Ectodermal cell (in vitro differentiated cells): ENCODE results near the gene SAP30L. TPM values are rescaled to one million over a fixed set of nuclear protein-coding genes. Genes with fewer than 3 reads are reported as not detected.

Source experiments
- H3K27ac ChIP-seq: 2 replicates; pipeline ENCODE4 v1.7.0; 2013; ENCODE audit warnings: mild to moderate bottlenecking, low read depth, low read length; ENCODE audit not compliant: insufficient read depth, poor library complexity, severe bottlenecking
- H3K27me3 ChIP-seq: 2 replicates; pipeline ENCODE4 v1.7.0; 2013; ENCODE audit warnings: mild to moderate bottlenecking, low read length; ENCODE audit not compliant: insufficient read depth, control insufficient read depth, poor library complexity, severe bottlenecking
- H3K36me3 ChIP-seq: one replicate; pipeline ENCODE4 v1.7.0; 2013; ENCODE audit warnings: low read length; ENCODE audit not compliant: control insufficient read depth, insufficient read depth
- H3K4me1 ChIP-seq: one replicate; pipeline ENCODE4 v1.7.0; 2013; ENCODE audit warnings: low read length; ENCODE audit not compliant: control insufficient read depth, insufficient read depth
- H3K4me3 ChIP-seq: 2 replicates; pipeline ENCODE4 v1.7.0; 2013; ENCODE audit warnings: low read depth, low read length, control low read depth; ENCODE audit not compliant: insufficient read depth
- H3K9me3 ChIP-seq: 2 replicates; pipeline ENCODE4 v1.7.0; 2013; ENCODE audit warnings: mild to moderate bottlenecking, low read length, moderate library complexity; ENCODE audit not compliant: control insufficient read depth
- WGBS, 2 experiments: methylation state at CpG; one replicate each; pipeline ENCODE4 v1.1.7; 2013; ENCODE audit warnings: missing lambda C conversion rate in 2 of 2; 5-methylcytosine and 5-hydroxymethylcytosine counted together
- polyA plus RNA-seq, 4 experiments: library from polyadenylated mRNA; stranded (reverse); fragments of 50-300 nt; gene quantifications; one replicate each; pipeline ENCODE4 v1.2.3, GENCODE V29; 2013

Gene SAP30L, protein sequence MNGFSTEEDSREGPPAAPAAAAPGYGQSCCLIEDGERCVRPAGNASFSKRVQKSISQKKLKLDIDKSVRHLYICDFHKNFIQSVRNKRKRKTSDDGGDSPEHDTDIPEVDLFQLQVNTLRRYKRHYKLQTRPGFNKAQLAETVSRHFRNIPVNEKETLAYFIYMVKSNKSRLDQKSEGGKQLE
- 44.8 TPM for polyA plus RNA-seq (2013, experiment 1 of 4)
- 33.5 TPM for polyA plus RNA-seq (2013, experiment 2 of 4)
- polyA plus RNA-seq (2013, experiment 3 of 4), result 35.9 TPM
- polyA plus RNA-seq (2013, experiment 4 of 4), result 44.7 TPM

- peaks cover 9% of the 10 kb centered on the region for H3K4me1 ChIP-seq
- H3K9me3 ChIP-seq, result no peaks in the 10 kb centered on the region
These were observed at the start of gene SAP30L for GRCh38 chr5:154445422-154446194. Gene SAP30L (plus strand): TSS chr5:154445997. CDS start chr5:154446605, 608 bp downstream.

GRCh38 chr5:154396128-154396527, 49.7 kb upstream of the SAP30L start:
- Histone ChIP-seq H3K9me3 (no peaks in the 10 kb centered on the region), H3K27me3 (no peaks in the 10 kb centered on the region), H3K4me3 (no peak overlapping the region), H3K4me1 (no peaks in the 10 kb centered on the region), H3K27ac (no peak overlapping the region), H3K36me3 (no peaks in the 10 kb centered on the region)
- WGBS, 2 experiments, result 96 to 98% methylated on average over 3 of the region's 3 CpGs

More at GRCh38 chr5:154445422-154446194, at the start of gene SAP30L:
- H3K27me3 ChIP-seq, result no peaks in the 10 kb centered on the region
- peaks cover 3% of the 10 kb centered on the region for H3K36me3 ChIP-seq
- peak within 1 kb of the TSS; percentile 88 for H3K4me3 ChIP-seq
- no peak within 1 kb of the TSS for H3K27ac ChIP-seq
- WGBS, 2 experiments, result 0% methylated on average over 70 of the region's 70 CpGs

DNA sequence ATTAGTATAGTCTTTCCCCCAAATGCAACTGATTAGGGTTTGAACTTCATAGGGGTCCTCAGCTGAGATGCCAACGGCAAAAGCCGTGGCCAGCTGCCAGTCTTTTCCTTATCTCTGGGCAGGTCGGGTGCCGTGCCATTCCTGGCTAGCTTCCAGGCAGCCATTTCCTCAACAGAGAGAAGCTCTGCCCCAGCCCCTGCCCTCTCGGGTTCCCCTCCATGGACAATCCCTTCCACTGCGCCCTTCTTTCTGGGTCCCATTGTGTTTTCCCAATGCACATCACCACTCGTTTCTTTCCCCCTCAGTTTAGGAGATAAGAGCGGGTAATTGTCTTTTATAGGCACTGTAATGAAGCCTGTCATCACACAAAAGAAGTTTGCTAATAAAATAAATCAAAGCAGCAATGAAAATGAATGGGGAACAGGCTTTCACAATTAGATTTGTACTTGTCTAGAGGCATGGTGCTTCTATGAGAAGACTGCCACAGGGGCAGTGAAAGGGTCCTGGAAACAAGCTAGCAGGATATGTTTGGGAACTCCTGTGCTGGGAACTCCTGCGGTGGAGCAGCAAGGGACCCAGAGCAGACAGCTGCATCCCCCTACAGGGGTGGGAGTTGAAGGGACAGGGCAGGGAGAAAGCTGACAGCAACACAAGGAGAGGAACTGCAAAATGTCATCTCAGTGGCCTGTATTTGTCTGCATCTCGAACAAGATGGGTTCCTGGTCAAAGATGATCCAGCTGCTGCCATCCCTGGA, 48.0 kb upstream of the SAP30L start:
- WGBS, 2 experiments, result 89 to 93% methylated on average over 10 of the region's 10 CpGs
- H3K9me3 ChIP-seq, result no peaks in the 10 kb centered on the region
- no peak overlapping the region for H3K4me3 ChIP-seq
- no peaks in the 10 kb centered on the region for H3K4me1 ChIP-seq
- H3K36me3 ChIP-seq, result no peaks in the 10 kb centered on the region
- H3K27ac ChIP-seq, result no peak overlapping the region
- no peaks in the 10 kb centered on the region for H3K27me3 ChIP-seq

DNA sequence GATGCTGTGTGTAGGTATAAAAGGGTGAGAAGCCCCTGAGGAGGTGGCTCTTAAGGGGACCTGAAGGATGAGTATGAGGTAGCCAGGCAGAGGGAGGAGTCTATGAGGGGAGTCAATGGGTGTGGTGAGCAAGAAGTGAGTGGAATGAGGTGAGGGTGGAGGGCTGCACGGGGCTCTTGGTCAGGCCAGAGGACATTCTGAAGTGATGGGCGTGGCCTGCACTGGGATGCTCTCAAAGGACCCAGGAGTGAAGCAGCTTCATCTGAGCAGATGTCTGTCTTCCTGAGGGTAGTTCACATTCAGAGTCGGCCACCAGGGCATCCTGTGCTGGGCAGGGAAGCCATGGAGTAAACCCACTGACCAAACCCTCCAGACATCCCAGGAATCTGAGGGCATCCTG, 45.1 kb upstream of the SAP30L start:
- no peak overlapping the region for H3K27ac ChIP-seq
- H3K36me3 ChIP-seq, result no peaks in the 10 kb centered on the region
- H3K27me3 ChIP-seq, result peaks cover 4% of the 10 kb centered on the region
- WGBS, 2 experiments, result 92% methylated on average over 3 of the region's 3 CpGs
- H3K4me1 ChIP-seq, result peaks cover 3% of the 10 kb centered on the region
- no peaks in the 10 kb centered on the region for H3K9me3 ChIP-seq
- no peak overlapping the region for H3K4me3 ChIP-seq

DNA sequence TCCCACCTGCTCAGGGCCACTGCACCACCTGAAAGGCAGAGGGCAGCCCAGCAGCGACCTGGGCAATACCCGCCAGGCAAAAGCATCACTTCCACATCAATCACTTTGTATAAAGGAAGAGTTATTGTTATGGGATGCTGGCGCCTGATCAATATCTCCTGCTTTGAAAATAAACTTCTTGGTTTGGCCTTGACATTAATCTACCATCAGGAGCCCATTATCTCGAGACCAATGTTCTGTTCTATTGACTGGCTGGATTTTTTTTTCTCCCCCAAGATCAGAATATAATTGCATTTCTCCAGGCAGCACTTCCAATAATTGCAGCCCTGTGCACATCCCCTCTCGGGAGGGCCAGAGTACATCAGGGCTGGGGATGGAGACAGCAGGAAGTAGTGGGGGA, 44.4 kb upstream of the SAP30L start:
- H3K27me3 ChIP-seq, result peaks cover 4% of the 10 kb centered on the region
- WGBS, 2 experiments, result 92 to 94% methylated on average over 3 to 5 of the region's 5 CpGs
- H3K36me3 ChIP-seq, result no peaks in the 10 kb centered on the region
- no peaks in the 10 kb centered on the region for H3K9me3 ChIP-seq
- no peak overlapping the region for H3K27ac ChIP-seq
- peaks cover 3% of the 10 kb centered on the region for H3K4me1 ChIP-seq
- H3K4me3 ChIP-seq, result no peak overlapping the region

DNA sequence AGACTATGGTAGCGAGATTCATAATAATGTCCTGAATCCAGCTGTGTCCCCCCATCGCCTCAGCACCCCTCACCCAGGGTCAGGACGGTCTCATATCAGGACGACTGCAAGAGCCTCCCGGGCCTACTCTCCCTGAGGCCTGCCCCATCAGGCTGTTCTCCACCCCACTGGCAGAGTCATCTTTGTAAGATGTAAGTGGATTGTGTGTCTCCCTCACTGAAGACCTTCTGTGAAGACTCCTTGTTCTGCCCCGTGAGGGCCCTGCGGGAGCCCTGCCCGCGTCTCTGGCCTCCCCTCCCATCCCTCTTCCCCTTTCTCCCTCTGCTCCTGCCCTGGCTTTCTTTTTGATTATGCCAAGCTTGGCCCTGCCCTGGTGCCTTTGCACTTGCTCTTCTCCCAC, 43.9 kb upstream of the SAP30L start:
- Histone ChIP-seq H3K36me3 (no peaks in the 10 kb centered on the region), H3K27me3 (peaks cover 4% of the 10 kb centered on the region), H3K27ac (no peak overlapping the region), H3K4me3 (no peak overlapping the region), H3K9me3 (no peaks in the 10 kb centered on the region), H3K4me1 (peaks cover 3% of the 10 kb centered on the region)
- 91 to 96% methylated on average over 9 of the region's 9 CpGs for WGBS, 2 experiments

DNA sequence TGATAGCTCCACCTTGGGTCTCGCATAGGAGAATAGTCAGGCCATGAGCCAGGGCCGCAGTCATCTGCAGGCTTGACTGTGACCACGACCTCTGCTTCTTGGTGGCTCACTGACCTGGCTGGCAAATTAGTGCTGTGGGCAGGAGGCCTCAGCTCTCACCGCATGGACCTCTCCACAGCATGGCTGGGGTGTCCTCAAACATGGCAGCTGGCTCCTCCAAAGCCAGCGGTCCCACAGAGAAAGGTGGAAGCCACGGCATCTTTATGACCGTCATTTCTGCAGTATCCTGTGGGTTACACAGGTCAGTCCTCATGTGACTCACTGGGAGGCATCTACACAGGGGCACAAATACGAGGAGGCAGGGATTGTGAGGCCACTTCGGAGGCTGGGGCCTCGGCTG, 43.2 kb upstream of the SAP30L start:
- no peaks in the 10 kb centered on the region for H3K36me3 ChIP-seq
- 93 to 94% methylated on average over 10 of the region's 10 CpGs for WGBS, 2 experiments
- H3K4me3 ChIP-seq, result no peak overlapping the region
- H3K27ac ChIP-seq, result no peak overlapping the region
- H3K9me3 ChIP-seq, result no peaks in the 10 kb centered on the region
- H3K27me3 ChIP-seq, result peaks cover 4% of the 10 kb centered on the region
- H3K4me1 ChIP-seq, result peaks cover 3% of the 10 kb centered on the region

- 95 to 97% methylated on average over 4 of the region's 4 CpGs for WGBS, 2 experiments
- H3K27me3 ChIP-seq, result peaks cover 4% of the 10 kb centered on the region
- H3K27ac ChIP-seq, result no peak overlapping the region
- H3K4me1 ChIP-seq, result peaks cover 3% of the 10 kb centered on the region
- no peak overlapping the region for H3K4me3 ChIP-seq
- no peaks in the 10 kb centered on the region for H3K36me3 ChIP-seq
- no peaks in the 10 kb centered on the region for H3K9me3 ChIP-seq
These were observed 42.6 kb upstream of the SAP30L start for GRCh38 chr5:154403234-154403633.

GRCh38 chr5:154403776-154404387, 41.9 kb upstream of the SAP30L start:
- no peaks in the 10 kb centered on the region for H3K9me3 ChIP-seq
- no peak overlapping the region for H3K27ac ChIP-seq
- peaks cover 3% of the 10 kb centered on the region for H3K4me1 ChIP-seq
- 87% methylated on average over 8 of the region's 8 CpGs for WGBS, 2 experiments
- no peak overlapping the region for H3K4me3 ChIP-seq
- H3K36me3 ChIP-seq, result no peaks in the 10 kb centered on the region
- peaks cover 4% of the 10 kb centered on the region for H3K27me3 ChIP-seq
